HG03575 (cell line): ENCODE results near the gene ITIH5.
"Not testable (repeated sequence)": the region's sequence is repeated elsewhere in the genome, so short reads cannot be mapped to it uniquely, and the experiment has no call there.

ENCODE experiments used
- ATAC-seq: cut with Tn5 transposase; IDR thresholded peaks from one replicate; pipeline ENCODE4 v1.9.1; 2021; ENCODE audit not compliant: unreplicated experiment, insufficient number of reproducible peaks, low FRiP score; ENCODE audit errors: extremely low read depth

Gene ITIH5

DNA sequence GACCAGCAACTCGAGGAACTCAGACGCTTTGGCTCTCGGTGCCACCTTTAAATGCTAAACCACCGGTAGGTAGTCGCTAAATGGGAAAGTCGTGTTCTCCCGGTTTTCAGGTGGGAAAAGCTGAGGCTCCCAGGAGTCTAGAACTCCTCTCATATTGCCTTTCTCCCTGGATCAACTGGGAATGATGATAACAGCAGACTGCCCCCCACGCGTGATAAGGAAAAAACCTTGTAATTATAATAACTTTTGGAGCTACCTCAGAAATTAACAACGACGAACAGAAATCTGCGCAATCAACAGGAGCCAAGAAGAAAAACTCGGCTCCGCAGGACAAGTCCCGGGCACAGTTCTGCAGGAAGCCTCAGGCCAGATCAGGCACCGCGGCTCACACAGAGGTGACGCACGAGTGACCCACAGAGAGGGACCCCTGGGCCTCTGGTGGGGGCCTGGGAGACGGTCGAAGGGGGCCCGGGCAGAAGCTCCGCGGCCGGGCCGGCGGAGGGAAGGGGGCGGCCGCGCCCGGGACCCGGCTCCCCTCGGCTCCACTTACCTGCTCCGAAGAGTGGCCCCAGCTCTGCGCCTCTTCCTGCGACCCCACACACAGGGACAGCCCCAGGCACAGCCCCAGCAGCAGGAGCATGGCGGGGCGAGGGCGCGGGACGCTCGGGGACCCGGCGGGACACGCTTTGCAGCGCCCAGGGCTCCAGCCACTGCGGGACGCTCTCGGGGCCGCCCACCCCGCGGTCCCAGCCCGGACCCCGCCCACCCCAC is at the start of gene ITIH5:
Gene ITIH5, minus strand, starts transcription at position 714 of the 771 bp plus-strand sequence. Its CDS starts 74 bp downstream, at position 640.
- ATAC-seq: no peak

GRCh38 chr10:7715515-7715914 is 48.7 kb upstream of the ITIH5 start:
- no peak for ATAC-seq

DNA sequence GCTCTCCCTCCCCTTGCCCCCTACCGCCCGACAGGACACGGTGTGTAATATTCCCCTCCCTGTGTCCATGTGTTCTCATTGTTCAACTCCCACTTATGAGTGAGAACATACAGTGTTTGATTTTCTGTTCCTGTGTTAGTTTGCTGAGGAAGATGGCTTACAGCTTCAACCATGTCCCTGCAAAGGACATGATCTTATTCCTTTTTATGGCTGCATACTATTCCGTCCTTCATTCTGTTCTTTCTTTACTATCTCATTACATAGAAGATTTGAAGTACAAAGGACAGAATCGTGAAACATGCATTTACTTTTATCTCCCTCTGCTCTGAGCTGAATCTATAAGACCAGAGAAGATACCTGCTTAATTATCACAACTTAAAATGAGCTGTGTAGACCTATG is 44.3 kb upstream of the ITIH5 start:
- ATAC-seq: not testable (repeated sequence)

GRCh38 chr10:7710446-7710845 is 43.7 kb upstream of the ITIH5 start:
- ATAC-seq: no peak

DNA sequence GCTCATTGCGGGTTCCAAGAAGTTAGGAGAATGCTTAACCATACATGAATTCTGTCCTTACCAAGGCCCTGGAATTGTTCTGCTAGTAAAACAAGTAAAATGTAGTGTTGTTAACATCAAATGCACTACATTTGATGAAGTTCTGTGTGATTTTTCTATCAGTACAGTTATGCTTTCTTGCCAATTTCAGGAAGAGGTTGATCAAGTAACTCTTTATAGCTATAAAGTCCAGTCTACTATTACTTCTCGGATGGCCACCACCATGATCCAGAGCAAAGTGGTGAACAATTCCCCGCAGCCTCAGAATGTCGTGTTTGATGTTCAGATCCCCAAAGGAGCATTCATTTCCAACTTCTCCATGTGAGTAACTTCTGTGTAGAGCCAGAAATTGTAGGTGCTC is 42.1 kb upstream of the ITIH5 start:
- ATAC-seq: no peak

- no peak for ATAC-seq
Measured at GRCh38 chr10:7707858-7708622, 41.3 kb upstream of the ITIH5 start.

GRCh38 chr10:7707102-7707501 is 40.3 kb upstream of the ITIH5 start:
- ATAC-seq: no peak

DNA sequence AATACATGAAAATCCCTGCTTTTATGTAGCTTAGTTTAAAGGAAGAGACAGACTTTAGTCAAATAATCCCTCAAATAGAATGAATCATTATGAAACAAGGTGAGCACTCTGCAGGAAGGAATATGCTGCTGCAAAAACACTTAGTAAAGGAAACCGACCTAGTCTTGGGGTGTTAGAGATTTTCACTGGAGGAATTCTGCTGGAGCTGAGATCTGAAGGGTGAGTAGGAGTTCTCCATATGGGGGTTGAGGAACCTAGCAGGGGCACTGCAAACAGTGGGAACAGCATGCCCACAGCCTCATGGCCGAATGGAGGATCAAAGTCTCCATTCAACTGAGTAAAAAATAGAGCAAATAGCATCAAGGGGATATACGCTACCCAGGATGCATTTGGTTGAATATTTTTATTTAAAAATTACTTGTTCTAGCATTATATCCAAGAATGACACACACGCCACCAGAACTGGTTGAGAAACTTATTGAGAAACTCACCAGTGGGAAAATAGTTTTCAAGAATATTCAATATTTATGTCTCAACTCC is 39.8 kb upstream of the ITIH5 start:
- ATAC-seq: no peak

- ATAC-seq: no peak
Measured at GRCh38 chr10:7705341-7705740, 38.6 kb upstream of the ITIH5 start.

DNA sequence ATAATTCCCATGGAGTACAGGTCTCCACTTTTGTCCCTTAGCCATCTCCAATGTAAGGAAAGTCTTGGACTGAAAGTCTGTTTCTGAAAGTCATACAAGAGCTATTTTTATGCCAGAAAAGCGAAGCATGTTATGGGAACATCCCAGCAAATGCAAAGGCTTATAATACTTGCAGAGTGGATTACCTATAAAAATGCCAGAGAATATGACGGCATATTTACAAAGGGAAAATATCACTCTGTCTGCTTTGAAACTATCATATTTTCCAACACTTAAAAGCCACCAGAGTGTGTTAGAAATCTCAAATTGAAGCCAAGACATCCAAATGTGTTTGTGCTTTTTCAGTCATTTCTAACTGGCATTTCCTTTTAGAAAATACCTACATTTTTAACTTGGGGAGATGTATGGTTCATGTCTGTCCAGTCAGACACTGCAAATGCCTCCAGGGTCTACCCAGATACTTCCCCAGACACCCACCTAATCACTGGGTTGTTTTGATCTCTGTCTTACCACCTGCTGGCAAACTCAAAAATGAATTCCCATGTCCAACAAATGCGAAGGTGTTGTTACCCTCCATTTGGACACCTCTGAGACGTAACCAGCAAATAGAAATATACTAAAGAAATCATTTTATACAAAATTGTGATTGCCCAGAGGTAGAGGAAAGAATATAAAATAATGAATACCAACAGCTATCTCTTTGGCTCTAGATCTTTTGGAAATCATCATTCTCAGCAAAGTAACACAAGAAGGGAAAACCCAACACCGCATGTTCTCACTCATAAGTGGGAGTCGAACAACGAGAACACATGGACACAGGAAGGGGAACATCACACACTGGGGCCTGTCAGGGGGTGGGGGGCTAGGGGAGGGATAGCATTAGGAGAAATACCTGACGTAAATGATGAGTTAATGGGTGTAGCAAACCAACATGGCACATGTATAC is 37.6 kb upstream of the ITIH5 start:
- no peak for ATAC-seq

GRCh38 chr10:7703140-7703539 is 36.4 kb upstream of the ITIH5 start, which contains the start of gene ITIH2:
Gene ITIH2, plus strand, starts transcription at chr10:7703316. Its CDS starts 119 bp downstream, at chr10:7703435.
- no peak for ATAC-seq

DNA sequence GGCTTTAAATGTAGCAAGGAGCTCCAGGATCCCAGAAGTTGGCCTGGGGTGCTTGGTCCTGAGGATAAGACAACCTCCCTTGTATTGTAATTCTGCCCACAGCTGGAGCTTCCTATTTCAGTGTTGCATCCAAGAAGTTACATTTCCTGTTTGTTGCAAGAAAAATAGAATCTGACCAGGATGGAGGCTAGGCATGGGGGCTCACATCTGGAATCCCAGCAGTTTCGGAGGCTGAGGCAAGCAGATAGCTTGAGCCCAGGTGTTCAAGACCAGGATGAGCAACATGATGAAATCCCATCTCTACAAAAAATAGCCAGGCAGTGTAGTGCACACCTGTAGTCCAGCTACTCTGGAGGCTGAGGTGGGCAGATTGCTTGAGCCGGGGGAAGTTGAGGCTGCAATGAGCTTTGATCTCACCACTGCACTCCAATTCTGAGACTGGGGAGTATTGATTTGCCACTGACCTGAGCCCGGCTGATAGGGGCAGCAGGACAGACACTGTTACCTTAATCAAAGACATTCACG is 35.6 kb upstream of the ITIH5 start:
- no peak for ATAC-seq

- no peak for ATAC-seq
Measured at GRCh38 chr10:7701158-7701742, 34.5 kb upstream of the ITIH5 start.

DNA sequence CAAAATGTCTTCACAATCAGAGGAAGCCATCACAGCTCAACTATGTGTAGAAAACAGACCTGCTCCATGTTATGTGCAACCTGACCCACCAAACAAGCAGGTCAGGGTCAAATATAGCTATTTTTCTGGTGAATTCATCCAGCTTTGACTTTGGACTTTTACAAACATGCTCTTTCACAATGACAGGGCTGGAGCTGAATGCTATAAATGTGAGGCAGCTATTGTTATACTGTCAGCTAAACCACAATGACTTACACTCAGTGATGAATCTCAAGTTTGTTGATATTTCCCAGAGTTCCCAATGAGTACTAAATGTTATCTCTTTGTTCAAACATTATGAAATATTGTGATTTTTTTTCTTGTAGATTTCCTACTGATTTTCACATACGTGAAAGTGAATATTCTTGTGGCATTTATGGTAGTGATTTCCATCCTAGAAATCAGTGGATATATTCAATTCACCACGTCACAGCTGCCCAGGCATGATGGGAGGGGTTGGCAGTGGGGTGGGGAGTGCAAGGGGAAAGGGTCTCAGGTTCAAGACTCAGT is 33.9 kb upstream of the ITIH5 start:
- ATAC-seq: no peak

GRCh38 chr10:7697426-7697825 is 30.7 kb upstream of the ITIH5 start:
- ATAC-seq: no peak

GRCh38 chr10:7696545-7696944 is 29.8 kb upstream of the ITIH5 start:
- ATAC-seq: no peak

DNA sequence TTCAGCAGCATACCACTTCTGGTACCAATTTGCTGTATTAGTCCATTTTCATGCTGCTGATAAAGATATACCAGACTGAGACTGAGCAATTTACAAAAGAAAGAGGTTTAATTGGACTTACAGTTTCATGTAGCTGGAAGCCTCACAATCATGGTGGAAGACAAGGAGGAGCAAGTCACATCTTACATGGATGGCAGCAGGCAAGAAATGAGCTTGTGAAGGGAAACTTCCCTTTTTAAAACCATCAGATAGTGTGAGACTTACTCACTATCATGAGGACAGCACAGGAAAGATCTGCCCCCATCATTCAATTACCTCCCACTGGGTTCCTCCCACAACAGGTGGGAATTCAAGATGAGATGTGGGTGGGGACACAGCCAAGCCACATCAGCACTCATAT is 26.4 kb upstream of the ITIH5 start:
- ATAC-seq: not testable (repeated sequence)

DNA sequence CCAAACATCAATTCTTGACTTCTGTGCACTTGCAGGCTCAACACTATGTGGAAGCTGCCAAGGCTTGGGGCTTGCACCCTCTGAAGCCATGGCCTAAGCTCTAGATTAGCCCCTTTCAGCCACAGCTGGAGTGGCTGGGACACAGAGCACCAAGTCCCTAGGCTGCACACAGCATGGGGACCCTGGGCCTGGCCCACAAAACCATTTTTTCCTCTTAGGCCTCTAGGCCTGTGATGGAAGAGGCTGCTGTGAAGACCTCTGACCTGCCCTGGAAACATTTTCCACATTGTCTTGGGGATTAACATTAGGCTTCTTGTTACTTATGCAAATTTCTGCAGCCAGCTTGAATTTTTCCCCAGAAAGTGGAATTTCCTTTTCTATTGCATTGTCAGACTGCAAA is 25.6 kb upstream of the ITIH5 start:
- ATAC-seq: not testable (repeated sequence)
